ENCODE results near the gene E2F7.
"Not testable (repeated sequence)": the region's sequence is repeated elsewhere in the genome, so short reads cannot be mapped to it uniquely, and the experiment has no call there.

The E2F7 gene

GRCh38 chr12:77065361-77066204 lies at the start of gene E2F7:
TSS of gene E2F7 (minus strand) at chr12:77065569. CDS start at chr12:77064635, 934 bp downstream.
- peak; percentile 57 for DNase-seq

GRCh38 chr12:77113971-77114370 lies 48.6 kb upstream of the E2F7 start:
- no peak for DNase-seq

GRCh38 chr12:77108707-77109106 lies 43.3 kb upstream of the E2F7 start:
- no peak for DNase-seq

GRCh38 chr12:77107121-77107520 lies 41.8 kb upstream of the E2F7 start:
- no peak for DNase-seq

- DNase-seq, result no peak
These were observed 39.4 kb upstream of the E2F7 start for GRCh38 chr12:77104792-77105191.

GRCh38 chr12:77104286-77104685 lies 38.9 kb upstream of the E2F7 start:
- no peak for DNase-seq

- no peak for DNase-seq
These were observed 37.3 kb upstream of the E2F7 start for GRCh38 chr12:77102691-77103090.

- no peak for DNase-seq
These were observed 36.8 kb upstream of the E2F7 start for GRCh38 chr12:77102123-77102522.

- no peak for DNase-seq
These were observed 34.4 kb upstream of the E2F7 start for GRCh38 chr12:77099799-77100198.

GRCh38 chr12:77097846-77098245 lies 32.5 kb upstream of the E2F7 start:
- DNase-seq, result no peak

GRCh38 chr12:77092227-77092626 lies 26.9 kb upstream of the E2F7 start:
- DNase-seq, result not testable (repeated sequence)

GRCh38 chr12:77089686-77090220 lies 24.4 kb upstream of the E2F7 start:
- DNase-seq, result no peak

GRCh38 chr12:77087427-77087826 lies 22.1 kb upstream of the E2F7 start:
- DNase-seq, result no peak

- DNase-seq, result no peak
These were observed 16.7 kb upstream of the E2F7 start for GRCh38 chr12:77082021-77082420.

- DNase-seq, result no peak
These were observed 14.3 kb upstream of the E2F7 start for GRCh38 chr12:77079631-77080030.

GRCh38 chr12:77078231-77078630 lies 12.9 kb upstream of the E2F7 start:
- no peak for DNase-seq

GRCh38 chr12:77076886-77077285 lies 11.5 kb upstream of the E2F7 start:
- DNase-seq, result no peak

GRCh38 chr12:77073894-77074293 lies 8.5 kb upstream of the E2F7 start:
- not testable (repeated sequence) for DNase-seq

- DNase-seq, result no peak
These were observed 7.6 kb upstream of the E2F7 start for GRCh38 chr12:77072833-77073495.

GRCh38 chr12:77070800-77071449 lies 5.6 kb upstream of the E2F7 start:
- no peak for DNase-seq

GRCh38 chr12:77070382-77070781 lies 5.0 kb upstream of the E2F7 start:
- no peak for DNase-seq

GRCh38 chr12:77064896-77065360 lies 441 bp downstream of the E2F7 start:
- no peak for DNase-seq

GRCh38 chr12:77062846-77063461 lies 2.4 kb downstream of the E2F7 start:
- DNase-seq, result no peak

All from GF-D8 (cell line).